Effector memory CD8-positive, alpha-beta T cell (primary cell): ENCODE results near the gene ZFX.

Experiments
- ATAC-seq: fragments of 150-1000 bp; cut with Tn5 transposase; replicated peaks from 2 replicates; pipeline ENCODE4 v1.10.0; 2021; ENCODE audit warnings: mild to moderate bottlenecking, moderate library complexity
- DNase-seq, 3 experiments: peaks; one replicate each; pipeline ENCODE4 v3.0.0; 2021
- H3K27ac Mint-ChIP-seq, 2 donors: one replicate each; pipeline ENCODE4 v1.8.0; 2022; ENCODE audit warnings: mild to moderate bottlenecking in 2 of 2, mixed read lengths in 2 of 2, moderate library complexity in 2 of 2
- H3K27me3 Mint-ChIP-seq, 2 donors: one replicate each; pipeline ENCODE4 v1.8.0; 2022; ENCODE audit warnings: mixed read lengths in 2 of 2
- H3K36me3 Mint-ChIP-seq: one replicate; pipeline ENCODE4 v1.8.0; 2022; ENCODE audit warnings: mild to moderate bottlenecking, moderate library complexity, mixed read lengths; ENCODE audit not compliant: insufficient read depth
- H3K4me1 Mint-ChIP-seq, 2 donors: one replicate each; pipeline ENCODE4 v1.8.0; 2022; ENCODE audit warnings: low read depth in 2 of 2, mixed read lengths in 2 of 2
- H3K4me3 Mint-ChIP-seq, 2 donors: one replicate each; pipeline ENCODE4 v1.8.0; 2022; ENCODE audit warnings: mild to moderate bottlenecking in 2 of 2, mixed read lengths in 2 of 2, moderate library complexity in 2 of 2
- H3K9me3 Mint-ChIP-seq, 2 donors: one replicate each; pipeline ENCODE4 v1.8.0; 2022; ENCODE audit warnings: mixed read lengths in 2 of 2

ZFX gene

DNA sequence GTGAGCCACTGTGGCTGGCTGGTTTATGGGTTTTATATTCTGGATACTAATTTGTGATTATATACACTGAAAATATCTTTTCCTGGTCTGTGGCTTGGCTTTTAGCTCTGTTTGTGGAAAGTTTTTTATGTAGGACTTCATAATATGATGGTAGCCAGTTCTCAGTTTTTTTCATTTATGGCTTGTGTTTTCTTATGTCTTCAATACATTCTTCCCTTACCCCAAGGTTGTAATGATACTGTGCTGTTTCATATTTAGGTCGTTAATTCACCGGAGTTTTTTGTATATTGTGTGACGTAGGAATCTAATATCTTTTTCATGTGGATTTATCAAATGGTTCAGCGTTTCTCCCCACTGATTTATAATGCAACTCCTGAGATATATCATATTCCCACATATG lies 6.6 kb downstream of the ZFX start:
- Mint-ChIP-seq H3K27ac (peak overlapping the region; percentile 15 to 92), H3K27me3 (no peaks in the 10 kb centered on the region), H3K36me3 (peaks cover 25% of the 10 kb centered on the region), H3K4me1 (peaks cover 31 to 50% of the 10 kb centered on the region in 2 donors), H3K4me3 (peak overlapping the region; percentile 68 to 76), H3K9me3 (no peaks in the 10 kb centered on the region)
- no peak for ATAC-seq
- DNase-seq = no peak

DNA sequence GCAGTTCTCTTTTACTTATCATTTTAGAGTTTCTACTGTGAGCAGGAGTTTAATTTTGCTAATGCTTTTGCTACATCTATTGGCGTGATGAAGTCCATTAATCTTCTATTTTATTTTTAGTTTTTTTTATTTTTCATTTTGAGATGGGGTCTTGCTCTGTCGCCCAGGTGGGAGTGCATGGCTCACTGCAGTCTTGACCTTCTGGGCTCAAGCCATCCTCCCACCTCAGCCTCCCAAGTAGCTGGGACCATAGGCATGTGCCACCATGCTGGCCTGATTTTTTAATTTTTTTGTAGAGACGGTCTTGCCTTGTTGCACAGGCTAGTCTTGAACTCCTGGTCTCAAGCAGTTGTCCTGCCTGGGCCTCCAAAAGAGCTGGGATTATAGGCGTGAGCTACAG lies 9.4 kb downstream of the ZFX start:
- H3K27ac Mint-ChIP-seq = peak overlapping the region in 1 of 2 donors; percentile 44
- peaks cover 16 to 32% of the 10 kb centered on the region in 2 donors for H3K4me1 Mint-ChIP-seq

DNA sequence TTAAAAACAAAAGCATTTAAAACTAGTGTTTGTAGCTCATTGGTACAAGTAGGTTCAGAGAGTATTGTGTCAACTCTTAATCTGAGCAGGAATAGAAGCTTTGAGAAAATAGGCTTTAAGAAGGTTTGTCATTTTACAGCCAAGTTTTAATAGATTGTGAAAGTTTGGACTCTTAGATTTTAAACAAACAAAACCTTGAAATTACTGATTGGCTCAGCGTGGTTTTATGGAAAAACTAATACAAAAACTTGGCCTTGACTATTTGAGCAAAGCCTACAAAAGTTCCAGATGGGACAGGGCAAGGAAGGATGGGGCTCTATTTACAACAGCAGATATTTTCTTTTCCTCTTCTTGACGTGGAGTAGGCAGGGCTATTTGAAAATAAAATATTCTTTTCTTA lies 16.5 kb downstream of the ZFX start:
- no peak overlapping the region for H3K27ac Mint-ChIP-seq
- peaks cover 27 to 39% of the 10 kb centered on the region in 2 donors for H3K4me1 Mint-ChIP-seq
- no peaks in the 10 kb centered on the region for H3K27me3 Mint-ChIP-seq
- peaks cover 23% of the 10 kb centered on the region for H3K36me3 Mint-ChIP-seq
- DNase-seq (no peak), ATAC-seq (no peak)
- no peak overlapping the region for H3K4me3 Mint-ChIP-seq
- no peaks in the 10 kb centered on the region for H3K9me3 Mint-ChIP-seq

More for the DNA sequence above, 9.4 kb downstream of the ZFX start:
- Mint-ChIP-seq H3K27me3 (no peaks in the 10 kb centered on the region), H3K9me3 (no peaks in the 10 kb centered on the region), H3K36me3 (peaks cover 27% of the 10 kb centered on the region), H3K4me3 (peak overlapping the region in 1 of 2 donors; percentile 2)
- DNase-seq (no peak), ATAC-seq (no peak)

DNA sequence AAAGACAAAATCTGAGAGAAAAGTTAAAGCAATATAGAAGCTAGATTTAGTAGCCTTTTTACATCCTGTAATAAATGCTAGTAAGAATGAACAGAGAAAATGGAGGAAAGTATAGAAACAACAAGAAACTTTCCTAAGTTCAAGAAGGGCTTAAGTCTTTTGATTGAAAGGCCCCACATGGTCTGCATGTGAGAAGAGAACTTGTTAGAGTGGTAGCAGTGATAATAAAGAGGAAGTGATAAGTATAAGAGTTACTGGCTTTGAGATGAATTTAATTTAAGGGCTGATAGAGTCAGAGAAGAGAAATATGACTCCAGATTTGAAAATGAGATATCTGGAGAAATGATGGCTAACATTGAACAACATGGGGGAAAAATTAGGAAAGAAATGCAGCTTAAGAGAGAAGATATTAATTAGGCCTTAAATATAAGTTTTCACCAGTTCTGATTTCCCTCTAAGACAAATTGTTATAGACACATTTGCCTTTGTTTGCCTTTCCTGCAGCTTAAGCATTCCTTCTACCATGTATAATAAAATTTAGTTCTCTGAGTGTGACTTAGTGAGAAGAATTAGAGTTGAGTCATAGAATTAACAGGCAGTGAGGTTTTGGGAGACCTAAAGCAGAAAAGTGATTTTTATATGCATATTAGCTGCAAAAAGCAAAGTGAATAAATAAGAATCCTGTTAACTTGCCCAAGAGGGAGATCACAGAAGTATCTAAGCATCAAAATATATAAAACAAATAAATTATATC lies 18.4 kb downstream of the ZFX start:
- peaks cover 29 to 41% of the 10 kb centered on the region in 2 donors for H3K4me1 Mint-ChIP-seq
- peak overlapping the region in 1 of 2 donors; percentile 87 for H3K27ac Mint-ChIP-seq
- no peaks in the 10 kb centered on the region for H3K9me3 Mint-ChIP-seq
- DNase-seq = no peak
- H3K27me3 Mint-ChIP-seq = no peaks in the 10 kb centered on the region
- ATAC-seq = no peak
- H3K4me3 Mint-ChIP-seq = peak overlapping the region in 1 of 2 donors; percentile 5
- peaks cover 24% of the 10 kb centered on the region for H3K36me3 Mint-ChIP-seq

DNA sequence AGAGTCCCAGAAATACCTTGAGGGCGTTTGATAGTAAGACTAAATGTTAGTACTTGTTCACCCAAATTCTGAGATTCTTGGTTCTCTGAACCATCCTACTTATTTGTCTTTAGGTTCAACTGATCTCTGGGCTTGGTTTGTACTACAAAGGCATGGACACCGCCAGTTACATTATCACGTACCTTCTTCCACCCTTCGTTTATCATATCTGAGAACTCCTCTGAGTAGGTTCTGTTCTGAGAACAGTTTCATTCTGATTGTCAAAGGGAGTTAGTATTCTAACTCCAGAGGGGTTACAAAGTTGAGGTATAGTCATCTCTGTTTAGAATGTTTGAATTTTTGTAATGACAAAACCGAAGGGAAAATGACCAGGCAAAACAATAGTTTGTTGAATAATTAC lies 19.3 kb downstream of the ZFX start:
- no peaks in the 10 kb centered on the region for H3K27me3 Mint-ChIP-seq
- peak overlapping the region; percentile 38 to 54 for H3K4me3 Mint-ChIP-seq
- H3K4me1 Mint-ChIP-seq = peaks cover 29 to 41% of the 10 kb centered on the region in 2 donors
- no peak for DNase-seq
- H3K9me3 Mint-ChIP-seq = no peaks in the 10 kb centered on the region
- H3K36me3 Mint-ChIP-seq = peaks cover 24% of the 10 kb centered on the region
- ATAC-seq = no peak
- H3K27ac Mint-ChIP-seq = peak overlapping the region; percentile 59 to 87

DNA sequence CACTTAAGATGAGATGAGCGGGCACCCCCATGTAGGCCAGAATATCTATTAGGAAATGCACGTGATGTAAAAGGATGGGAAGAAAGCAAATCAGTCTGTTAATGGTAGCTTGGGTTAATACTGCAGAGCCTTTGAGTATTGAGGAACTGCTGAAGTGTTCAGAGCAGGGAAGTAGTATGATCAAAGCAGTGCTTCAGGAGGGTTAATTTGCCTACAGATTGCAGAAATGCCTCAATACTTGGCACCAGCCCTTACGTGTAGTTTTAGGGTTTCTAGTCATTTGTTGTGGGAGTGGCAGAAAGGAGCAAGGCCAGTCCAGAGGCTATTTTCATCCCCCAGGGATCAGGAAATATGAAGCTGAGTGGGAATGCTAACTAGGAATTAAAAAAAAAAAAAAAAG lies 19.7 kb downstream of the ZFX start:
- DNase-seq (no peak), ATAC-seq (peak; percentile 36)
- H3K4me1 Mint-ChIP-seq = peaks cover 29 to 40% of the 10 kb centered on the region in 2 donors

DNA sequence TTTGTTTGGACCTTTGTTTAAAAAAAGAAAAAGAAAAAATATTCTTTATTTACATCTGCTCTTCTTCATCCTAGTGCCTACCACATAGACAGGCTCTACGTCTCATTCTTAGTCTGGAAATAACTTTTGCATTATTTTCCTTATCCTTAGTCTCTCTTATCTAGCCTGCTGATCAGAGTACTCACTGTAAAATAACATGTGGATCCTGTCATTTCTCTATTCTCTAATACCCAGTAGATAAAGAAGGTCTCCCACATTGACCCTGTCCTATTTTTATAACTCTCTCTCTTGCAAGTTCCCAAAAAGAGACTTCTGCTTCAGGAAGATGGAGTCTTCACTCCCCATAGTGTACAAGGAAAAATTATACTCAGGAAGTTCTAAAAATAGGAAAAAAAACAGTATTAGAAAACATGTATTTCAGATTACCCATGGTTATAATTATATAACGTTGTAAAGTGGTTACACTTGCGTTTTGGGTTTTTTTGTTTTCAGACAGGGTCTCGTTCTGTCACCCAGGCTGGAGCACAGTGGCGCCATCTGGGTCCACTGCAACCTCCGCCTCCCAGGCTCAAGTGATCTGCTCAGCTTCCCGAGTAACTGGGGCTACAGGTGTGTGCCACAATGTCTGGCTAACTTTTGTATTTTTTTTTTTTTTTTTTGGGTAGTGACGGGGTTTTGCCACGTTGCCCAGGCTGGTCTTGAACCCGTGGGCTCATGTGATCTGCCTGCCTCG lies 23.8 kb downstream of the ZFX start:
- Mint-ChIP-seq H3K27me3 (no peaks in the 10 kb centered on the region), H3K4me1 (peaks cover 24% of the 10 kb centered on the region in 2 donors), H3K4me3 (no peak overlapping the region), H3K36me3 (peaks cover 57% of the 10 kb centered on the region), H3K27ac (peak overlapping the region in 1 of 2 donors; percentile 78), H3K9me3 (no peaks in the 10 kb centered on the region)
- ATAC-seq (no peak), DNase-seq (no peak)

More for the DNA sequence above, 19.7 kb downstream of the ZFX start:
- Mint-ChIP-seq H3K4me3 (peak overlapping the region; percentile 38 to 54), H3K27me3 (no peaks in the 10 kb centered on the region), H3K27ac (peak overlapping the region; percentile 59 to 87), H3K36me3 (peaks cover 24% of the 10 kb centered on the region), H3K9me3 (no peaks in the 10 kb centered on the region)

DNA sequence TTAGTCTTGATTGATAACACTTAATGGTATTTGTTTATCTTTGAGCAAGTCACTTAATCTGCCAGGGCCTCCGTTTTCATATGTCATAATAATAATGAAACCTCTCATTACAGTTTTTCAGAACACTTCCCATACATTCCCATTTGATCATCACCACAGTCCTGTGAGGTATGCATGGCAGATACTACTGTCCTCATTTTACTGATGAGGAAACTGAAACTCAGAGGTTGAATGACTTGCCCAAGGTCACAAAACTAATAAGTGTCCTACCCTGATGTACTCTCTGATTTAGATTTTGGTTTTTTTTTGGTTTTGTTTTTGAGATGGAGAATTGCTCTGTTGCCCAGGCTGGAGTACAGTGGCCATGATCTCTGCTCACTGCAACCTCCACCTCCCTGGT lies 25.7 kb downstream of the ZFX start:
- Mint-ChIP-seq H3K9me3 (no peaks in the 10 kb centered on the region), H3K27me3 (no peaks in the 10 kb centered on the region), H3K4me1 (peaks cover 9 to 11% of the 10 kb centered on the region in 2 donors), H3K36me3 (peaks cover 67% of the 10 kb centered on the region), H3K4me3 (no peak overlapping the region), H3K27ac (peak overlapping the region in 1 of 2 donors; percentile 35)
- ATAC-seq (no peak), DNase-seq (no peak)

DNA sequence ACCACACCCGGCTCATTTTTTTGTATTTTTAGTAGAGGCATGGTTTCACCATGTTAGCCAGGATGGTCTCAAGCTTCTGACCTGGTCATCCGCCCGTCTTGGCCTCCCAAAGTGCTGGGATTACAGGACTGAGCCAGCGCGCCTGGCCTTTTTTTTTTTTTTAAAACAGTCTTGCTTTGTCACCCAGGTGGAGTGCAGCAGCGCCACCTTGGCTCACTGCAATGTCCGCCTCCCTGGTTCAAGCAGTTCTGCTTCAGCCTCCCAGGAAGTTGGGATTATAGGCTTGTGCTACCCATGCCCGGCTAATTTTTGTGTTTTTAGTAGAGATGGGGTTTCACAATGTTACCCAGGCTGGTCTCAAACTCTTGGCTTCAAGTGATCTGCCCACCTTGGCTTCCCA lies 28.9 kb downstream of the ZFX start:
- ATAC-seq = no peak
- no peak for DNase-seq
- H3K27me3 Mint-ChIP-seq = no peaks in the 10 kb centered on the region

DNA sequence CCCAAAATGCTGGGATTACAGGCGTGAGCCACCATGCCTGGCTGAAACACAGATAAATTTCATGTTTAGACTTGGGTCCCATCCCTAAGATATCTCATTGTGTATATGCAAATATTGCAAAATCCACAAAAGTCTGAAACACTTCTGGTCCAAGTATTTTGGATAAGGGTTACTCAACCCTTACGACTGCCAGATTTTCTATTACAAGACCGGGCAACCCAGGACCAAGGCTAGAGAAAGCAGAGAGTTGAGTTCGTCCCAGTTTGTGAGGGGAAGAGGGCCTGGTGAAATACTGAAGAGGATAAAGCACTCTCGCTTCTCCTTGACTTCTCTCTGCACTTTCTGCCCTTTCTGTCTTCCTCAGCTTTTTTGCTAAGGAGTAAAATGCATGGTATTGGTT lies 34.5 kb downstream of the ZFX start:
- Mint-ChIP-seq H3K4me3 (no peak overlapping the region), H3K27me3 (no peaks in the 10 kb centered on the region)

More for the DNA sequence above, 28.9 kb downstream of the ZFX start:
- Mint-ChIP-seq H3K9me3 (no peaks in the 10 kb centered on the region), H3K4me3 (no peak overlapping the region), H3K4me1 (peaks cover 0 to 3% of the 10 kb centered on the region in 2 donors), H3K36me3 (peaks cover 59% of the 10 kb centered on the region), H3K27ac (no peak overlapping the region)

DNA sequence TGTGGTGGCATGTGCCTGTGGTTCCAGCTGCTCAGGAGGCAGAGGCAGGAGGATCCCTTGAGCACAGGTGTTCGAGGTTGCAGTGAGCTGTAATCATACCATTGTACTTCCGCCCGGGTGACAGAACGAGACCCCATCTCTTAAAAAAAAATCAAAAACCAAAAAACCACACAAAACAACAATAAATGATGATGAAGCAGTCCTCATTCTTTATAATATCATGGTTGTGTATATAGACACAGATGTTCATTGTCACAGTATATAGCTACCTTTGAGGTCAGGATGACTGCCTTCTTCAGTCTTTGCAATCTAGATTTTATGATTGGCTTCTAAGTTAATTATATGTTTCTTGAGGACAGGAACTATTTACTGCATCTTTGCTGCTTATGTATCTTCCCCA lies 37.0 kb downstream of the ZFX start:
- peak overlapping the region in 1 of 2 donors; percentile 39 for H3K27ac Mint-ChIP-seq
- H3K4me3 Mint-ChIP-seq = peak overlapping the region in 1 of 2 donors; percentile 25
- no peaks in the 10 kb centered on the region for H3K9me3 Mint-ChIP-seq
- H3K36me3 Mint-ChIP-seq = peaks cover 7% of the 10 kb centered on the region
- H3K4me1 Mint-ChIP-seq = peaks cover 20 to 42% of the 10 kb centered on the region in 2 donors
- ATAC-seq (no peak), DNase-seq (no peak)
- H3K27me3 Mint-ChIP-seq = no peaks in the 10 kb centered on the region

More for the DNA sequence above, 34.5 kb downstream of the ZFX start:
- H3K27ac Mint-ChIP-seq = no peak overlapping the region
- ATAC-seq (no peak), DNase-seq (no peak)
- H3K4me1 Mint-ChIP-seq = peaks cover 15 to 29% of the 10 kb centered on the region in 2 donors
- peaks cover 11% of the 10 kb centered on the region for H3K36me3 Mint-ChIP-seq
- no peaks in the 10 kb centered on the region for H3K9me3 Mint-ChIP-seq

DNA sequence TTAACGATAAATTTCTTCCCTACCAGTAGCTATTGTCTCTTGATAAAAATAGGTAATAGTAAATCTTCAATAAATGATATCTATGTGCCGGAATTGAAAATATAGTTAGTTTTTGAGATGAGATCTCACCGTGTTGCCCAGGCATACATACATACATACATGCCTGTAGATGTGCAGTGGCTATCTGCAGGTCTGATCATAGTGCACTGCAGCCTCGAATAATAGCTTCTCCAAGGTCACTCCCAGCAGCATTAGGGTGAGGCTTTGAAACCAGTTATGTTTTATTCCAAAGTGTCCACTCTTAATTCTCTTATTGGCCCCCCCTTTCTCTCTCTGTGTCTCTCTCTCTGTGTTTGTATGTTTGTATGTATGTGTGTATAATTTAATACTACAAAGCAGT lies 37.5 kb downstream of the ZFX start:
- Mint-ChIP-seq H3K4me1 (peaks cover 20 to 43% of the 10 kb centered on the region in 2 donors), H3K9me3 (no peaks in the 10 kb centered on the region), H3K27me3 (no peaks in the 10 kb centered on the region), H3K4me3 (peak overlapping the region in 1 of 2 donors; percentile 25), H3K36me3 (peaks cover 7% of the 10 kb centered on the region), H3K27ac (peak overlapping the region in 1 of 2 donors; percentile 46)
- DNase-seq (no peak), ATAC-seq (no peak)

DNA sequence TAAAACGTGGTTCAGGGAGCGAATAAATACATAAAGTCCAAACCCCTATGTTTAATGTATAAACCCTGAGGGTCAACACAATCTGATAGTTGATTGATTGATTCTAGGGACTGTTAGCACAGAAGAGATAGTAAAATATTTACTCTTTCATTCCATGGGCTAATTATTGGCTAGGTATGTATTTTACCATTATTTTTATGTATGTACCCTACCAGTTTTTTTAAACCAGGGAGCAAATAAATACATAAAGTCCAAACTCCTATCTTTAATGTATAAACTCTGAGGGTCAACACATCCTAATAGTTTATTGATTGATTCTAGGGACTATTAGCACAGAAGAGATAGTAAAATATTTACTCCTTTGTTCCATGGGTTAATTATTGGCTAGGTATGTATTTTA lies 40.0 kb downstream of the ZFX start:
- H3K4me1 Mint-ChIP-seq = peaks cover 25 to 58% of the 10 kb centered on the region in 2 donors
- DNase-seq (no peak), ATAC-seq (no peak)
- peaks cover 7% of the 10 kb centered on the region for H3K36me3 Mint-ChIP-seq
- no peak overlapping the region for H3K27ac Mint-ChIP-seq
- H3K27me3 Mint-ChIP-seq = no peaks in the 10 kb centered on the region
- H3K9me3 Mint-ChIP-seq = no peaks in the 10 kb centered on the region
- H3K4me3 Mint-ChIP-seq = no peak overlapping the region
